ENCODE results near the gene CD4.
A peak's percentile ranks its signal among the peaks of the same experiment; 100 is the strongest.
"Not testable (repeated sequence)": the region's sequence is repeated elsewhere in the genome, so short reads cannot be mapped to it uniquely, and the experiment has no call there.

CD4 gene

GRCh38 chr12:6849976-6850560, 60.7 kb downstream of the CD4 start:
- DNase-seq = no peak

GRCh38 chr12:6850796-6851152, 61.4 kb downstream of the CD4 start:
- DNase-seq = no peak

GRCh38 chr12:6851153-6851920, 62.0 kb downstream of the CD4 start, which contains the start of gene CDCA3:
Gene CDCA3 (minus strand): TSS chr12:6851286. CDS start chr12:6850952, 334 bp downstream.
- peak; percentile 95 for DNase-seq

- peak; percentile 98 for DNase-seq
These were observed 62.8 kb downstream of the CD4 start, which contains the start of gene USP5 for GRCh38 chr12:6851921-6852650. Gene USP5 (plus strand): TSS chr12:6852150. CDS start chr12:6852180, 30 bp downstream.

- peak; percentile 79 to 87 for DNase-seq
These were observed 63.5 kb downstream of the CD4 start for GRCh38 chr12:6852651-6853354.

GRCh38 chr12:6853626-6854025, 64.3 kb downstream of the CD4 start:
- DNase-seq = no peak

- DNase-seq = no peak
These were observed 64.7 kb downstream of the CD4 start for GRCh38 chr12:6854036-6854435.

- no peak for DNase-seq
These were observed 66.0 kb downstream of the CD4 start for GRCh38 chr12:6855322-6855721.

- DNase-seq = no peak
These were observed 69.5 kb downstream of the CD4 start for GRCh38 chr12:6858799-6859198.

- no peak for DNase-seq
These were observed 70.8 kb downstream of the CD4 start for GRCh38 chr12:6860116-6860515.

- no peak for DNase-seq
These were observed 71.6 kb downstream of the CD4 start for GRCh38 chr12:6860942-6861341.

GRCh38 chr12:6861391-6861790, 72.1 kb downstream of the CD4 start:
- no peak for DNase-seq

- no peak for DNase-seq
These were observed 73.7 kb downstream of the CD4 start for GRCh38 chr12:6863033-6863432.

GRCh38 chr12:6863586-6864321, 74.4 kb downstream of the CD4 start:
- DNase-seq = no peak

GRCh38 chr12:6865307-6865706, 76.0 kb downstream of the CD4 start:
- not testable (repeated sequence) for DNase-seq

- no peak for DNase-seq
These were observed 77.0 kb downstream of the CD4 start for GRCh38 chr12:6866163-6866919.

- no peak for DNase-seq
These were observed 77.6 kb downstream of the CD4 start for GRCh38 chr12:6866920-6867412.

- DNase-seq = peak; percentile 85 to 89
These were observed 78.3 kb downstream of the CD4 start, which contains the start of gene TPI1 for GRCh38 chr12:6867413-6868210. Gene TPI1 (plus strand): TSS chr12:6867531. CDS start chr12:6867567, 36 bp downstream.

- DNase-seq = peak in 1 of 2 experiments; percentile 37
These were observed 79.1 kb downstream of the CD4 start for GRCh38 chr12:6868211-6869048.

All from activated T-cell treated with anti-CD3 and anti-CD28 coated beads, Interleukin-2, amount 50 U/mL, for 48 hours (primary cell).